Ovary (tissue), 9 donors: ENCODE results near the gene ME1. TPM values are rescaled to one million over a fixed set of nuclear protein-coding genes. Genes with fewer than 3 reads are reported as not detected.
"Not testable (repeated sequence)": the region's sequence is repeated elsewhere in the genome, so short reads cannot be mapped to it uniquely, and the experiment has no call there.

Experiments
- DNase-seq, 5 donors: peaks; one replicate each; pipeline ENCODE4 v3.0.0-alpha.2; 2019 to 2020
- H3K27ac ChIP-seq, 2 donors: fragments of 200-600 bp; one replicate each; pipeline versions ENCODE4 v1.5.1 to v1.8.0; 2019 to 2022
- H3K27me3 ChIP-seq: fragments of 200-600 bp; one replicate; pipeline ENCODE4 v1.8.0; 2022
- H3K36me3 ChIP-seq: fragments of 200-600 bp; sonication (generic); one replicate; pipeline ENCODE4 v1.5.1; 2019
- H3K4me1 ChIP-seq: one replicate; pipeline ENCODE4 v1.8.1; 2013; ENCODE audit warnings: mild to moderate bottlenecking, moderate library complexity; ENCODE audit not compliant: insufficient read depth
- H3K4me3 ChIP-seq: fragments of 200-600 bp; sonication (generic); one replicate; pipeline ENCODE4 v1.5.1; 2017
- H3K9me3 ChIP-seq, 2 donors: fragments of 200-600 bp in 1 of 2; sonication (generic) in 1 of 2; one replicate each; pipeline versions ENCODE4 v1.5.1 to v1.8.1; 2013 to 2019; ENCODE audit warnings: mild to moderate bottlenecking in 1 of 2, moderate library complexity in 1 of 2
- EP300 ChIP-seq: sonication (generic); formaldehyde crosslinking; IDR thresholded peaks from one replicate; pipeline ENCODE4 v1.6.1; 2017; ENCODE audit warnings: antibody characterized with exemption
- POLR2A ChIP-seq: fragments of 450-650 bp; IDR thresholded peaks from one replicate; pipeline ENCODE4 v1.6.1; 2017; ENCODE audit warnings: antibody characterized with exemption, mild to moderate bottlenecking, moderate library complexity
- WGBS, 3 donors: extraction: QIAGEN DNeasy Blood & Tissue Kit in 1 of 3; methylation state at CpG; one replicate each; pipeline versions ENCODE4 v1.1.5 to v1.1.7; 2013 to 2017; 5-methylcytosine and 5-hydroxymethylcytosine counted together
- intact Hi-C, 4 donors: fragments of 100-400 bp; cut with DNase I; formaldehyde crosslinking; loops; one replicate each; pipeline versions ENCODE4 v1.11.0 to v1.15.1; 2022 to 2023
- polyA plus RNA-seq, 2 donors: library from polyadenylated mRNA; stranded (reverse); fragments of 200-250 nt in 1 of 2; fragments of 350-450 nt in 1 of 2; fragmentation: Illumina TruSeq in 1 of 2; extraction: RNeasy Lipid Tissue Mini Kit (QIAGEN cat#74804) in 1 of 2; gene quantifications; one replicate each; pipeline ENCODE4 v1.2.3, GENCODE V29; 2013 to 2014
- total RNA-seq, 7 donors: library from RNA; depleted of rRNA in 2 of 7; stranded (reverse); fragments of >200 nt in 2 of 7; fragmentation: NEBNext Ultra II Directional in 3 of 7; extraction: Animal tissue kit (Norgen Biotek cat#: 25700) in 3 of 7; gene quantifications; one replicate each; pipeline versions ENCODE4 v1.1.0 to v1.2.4, GENCODE V29; 2016 to 2023
- TF ChIP-seq, protein P1 (sequence below), 3 donors: fragments of 450-650 bp in 2 of 3; fragments of 200-600 bp in 1 of 3; IDR thresholded peaks; one replicate each; pipeline versions ENCODE4 v1.5.1 to v1.8.0; 2016 to 2022; ENCODE audit warnings: antibody characterized with exemption in 3 of 3, mild to moderate bottlenecking in 1 of 3
- donor health status: DM: no; HTN: no; CAD: no; lungs with moderate emphysema.
- donor health status: DM: no; HTN: no; CAD: no.
- donor health status: Bipolar disorder and iron deficiency.
- donor health status: DM: yes; HTN: yes; CAD: no.
- donor health status: DM: no; HTN: no; CAD: no.
- donor health status: DM: yes; HTN: yes; CAD: no.

ME1 gene
- total and polyA plus RNA-seq, 9 donors: 7.5 to 19.6 (median 14.9) TPM

DNA sequence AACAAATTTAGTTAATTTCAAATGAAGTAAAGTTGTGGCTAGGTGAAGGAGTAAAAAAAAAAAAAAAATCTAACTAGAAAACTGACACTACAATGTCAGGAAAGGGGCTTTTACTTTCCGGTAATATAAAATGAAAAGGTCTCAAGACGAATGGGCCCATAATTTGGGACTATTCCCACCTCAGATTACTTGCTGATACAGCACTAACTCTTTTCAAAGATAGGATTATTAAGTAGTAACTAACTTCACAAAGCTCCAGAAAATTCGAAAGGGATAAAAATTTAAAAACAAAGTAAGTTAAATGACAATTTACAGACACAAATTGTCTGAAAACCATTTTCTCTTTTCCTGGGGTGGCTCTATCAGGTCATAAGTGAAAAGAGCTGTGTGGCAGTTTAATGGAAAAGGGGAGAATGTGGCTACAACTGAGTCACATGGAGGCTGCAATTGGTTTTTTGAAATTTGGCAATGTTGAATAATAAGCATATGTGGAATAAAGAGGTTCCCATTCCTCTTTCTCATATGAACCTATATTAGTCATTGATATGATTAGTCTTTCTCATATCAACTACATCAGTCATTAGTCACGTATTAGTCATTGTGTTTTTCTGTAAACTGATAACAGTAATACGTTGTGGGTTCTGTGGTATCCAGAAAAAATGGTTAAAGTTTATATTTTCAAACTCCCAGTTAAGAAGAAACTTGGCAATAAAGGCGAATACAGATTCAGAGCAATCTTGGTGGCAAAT lies 159.7 kb downstream of the ME1 start:
- no peaks in the 10 kb centered on the region for H3K36me3 ChIP-seq
- no peaks in the 10 kb centered on the region for H3K9me3 ChIP-seq
- no peaks in the 10 kb centered on the region for H3K27me3 ChIP-seq
- no peak for DNase-seq
- H3K27ac ChIP-seq: no peak overlapping the region
- TF ChIP-seq, protein P1, sequence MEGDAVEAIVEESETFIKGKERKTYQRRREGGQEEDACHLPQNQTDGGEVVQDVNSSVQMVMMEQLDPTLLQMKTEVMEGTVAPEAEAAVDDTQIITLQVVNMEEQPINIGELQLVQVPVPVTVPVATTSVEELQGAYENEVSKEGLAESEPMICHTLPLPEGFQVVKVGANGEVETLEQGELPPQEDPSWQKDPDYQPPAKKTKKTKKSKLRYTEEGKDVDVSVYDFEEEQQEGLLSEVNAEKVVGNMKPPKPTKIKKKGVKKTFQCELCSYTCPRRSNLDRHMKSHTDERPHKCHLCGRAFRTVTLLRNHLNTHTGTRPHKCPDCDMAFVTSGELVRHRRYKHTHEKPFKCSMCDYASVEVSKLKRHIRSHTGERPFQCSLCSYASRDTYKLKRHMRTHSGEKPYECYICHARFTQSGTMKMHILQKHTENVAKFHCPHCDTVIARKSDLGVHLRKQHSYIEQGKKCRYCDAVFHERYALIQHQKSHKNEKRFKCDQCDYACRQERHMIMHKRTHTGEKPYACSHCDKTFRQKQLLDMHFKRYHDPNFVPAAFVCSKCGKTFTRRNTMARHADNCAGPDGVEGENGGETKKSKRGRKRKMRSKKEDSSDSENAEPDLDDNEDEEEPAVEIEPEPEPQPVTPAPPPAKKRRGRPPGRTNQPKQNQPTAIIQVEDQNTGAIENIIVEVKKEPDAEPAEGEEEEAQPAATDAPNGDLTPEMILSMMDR (IDR thresholded peaks at IDR 0.05): no peak
- TF ChIP-seq POLR2A (no peak), EP300 (no peak)
- no peaks in the 10 kb centered on the region for H3K4me1 ChIP-seq
- WGBS, 3 donors: 66 to 73% (median 68%) methylated on average over 6 of the region's 6 CpGs
- intact Hi-C loops: no loop called here
- H3K4me3 ChIP-seq: no peak overlapping the region

DNA sequence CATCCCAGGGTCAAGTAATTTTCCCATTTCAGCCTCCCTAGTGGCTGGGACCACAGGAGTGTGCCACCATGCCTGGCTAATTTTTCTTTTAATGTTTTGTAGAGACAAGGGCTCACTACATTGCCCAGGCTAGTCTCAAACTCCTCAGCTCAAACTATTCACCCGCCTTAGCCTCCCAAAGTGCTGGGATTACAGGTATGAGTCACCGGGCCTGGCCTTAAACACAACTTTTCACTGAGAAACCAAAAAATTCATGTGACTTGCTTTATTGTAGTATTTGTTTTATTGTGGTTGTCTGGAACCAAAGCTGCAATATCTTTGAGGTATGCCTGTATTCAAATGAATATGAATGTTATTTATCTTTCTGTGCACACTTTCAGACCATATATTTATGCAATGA lies 165.5 kb downstream of the ME1 start:
- TF ChIP-seq POLR2A (no peak), EP300 (no peak)
- TF ChIP-seq, protein P1 (IDR thresholded peaks at IDR 0.05): no peak
- DNase-seq: no peak
- no peaks in the 10 kb centered on the region for H3K4me1 ChIP-seq
- H3K36me3 ChIP-seq: no peaks in the 10 kb centered on the region
- H3K9me3 ChIP-seq: no peaks in the 10 kb centered on the region
- WGBS, 3 donors: 94 to 96% (median 94%) methylated on average over 2 of the region's 2 CpGs
- H3K27me3 ChIP-seq: no peaks in the 10 kb centered on the region
- H3K4me3 ChIP-seq: no peak overlapping the region
- H3K27ac ChIP-seq: no peak overlapping the region
- intact Hi-C loops: no loop called here

DNA sequence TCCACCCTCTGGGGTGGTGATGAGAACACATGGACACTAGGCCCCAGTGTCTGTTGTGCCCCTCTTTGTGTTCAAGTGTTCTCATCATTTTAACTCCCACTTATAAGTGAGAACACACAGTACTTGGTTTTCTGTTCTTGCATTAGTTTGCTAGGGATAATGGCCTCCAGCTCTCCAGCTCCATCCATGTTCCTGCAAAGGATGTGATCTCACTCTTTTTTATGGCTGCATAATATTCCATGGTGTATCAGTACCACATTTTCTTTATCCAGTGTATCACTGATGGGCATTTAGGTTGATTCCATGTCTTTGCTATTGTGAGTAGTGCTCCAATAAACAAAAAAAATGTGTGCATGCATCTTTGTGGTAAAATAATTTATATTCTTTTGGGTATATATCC lies 170.3 kb downstream of the ME1 start:
- DNase-seq: no peak
- intact Hi-C loops: no loop called here
- H3K27ac ChIP-seq: no peak overlapping the region
- TF ChIP-seq EP300: no peak
- no peak for TF ChIP-seq POLR2A
- H3K4me3 ChIP-seq: no peak overlapping the region
- no peaks in the 10 kb centered on the region for H3K36me3 ChIP-seq
- no peaks in the 10 kb centered on the region for H3K9me3 ChIP-seq
- H3K27me3 ChIP-seq: no peaks in the 10 kb centered on the region
- no peaks in the 10 kb centered on the region for H3K4me1 ChIP-seq

DNA sequence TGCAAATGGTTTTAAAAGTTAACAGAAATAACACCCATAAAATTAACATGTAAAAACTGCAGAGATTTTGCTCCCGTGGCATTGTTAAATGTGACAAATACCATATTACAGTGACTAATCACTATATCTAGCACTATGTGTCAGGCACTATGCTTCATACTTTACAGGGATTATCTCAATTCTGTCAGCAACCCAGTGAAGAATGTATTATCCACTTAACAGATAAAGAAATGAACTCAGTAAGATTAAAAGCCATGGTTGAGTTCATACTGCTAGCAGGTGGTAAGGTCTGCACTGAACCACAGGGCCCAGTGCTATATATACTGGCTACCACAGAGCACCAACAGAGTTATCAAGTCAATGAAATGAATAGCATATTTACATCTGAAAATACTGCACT lies 172.3 kb downstream of the ME1 start:
- no peak for DNase-seq
- no peaks in the 10 kb centered on the region for H3K9me3 ChIP-seq
- H3K4me3 ChIP-seq: no peak overlapping the region
- no peaks in the 10 kb centered on the region for H3K4me1 ChIP-seq
- H3K27me3 ChIP-seq: no peaks in the 10 kb centered on the region
- 63 to 76% (median 64%) methylated on average over 1 of the region's 1 CpG for WGBS, 3 donors
- intact Hi-C loops: no loop called here
- TF ChIP-seq, protein P1 (IDR thresholded peaks at IDR 0.05): no peak
- TF ChIP-seq POLR2A: no peak
- TF ChIP-seq EP300: no peak
- H3K27ac ChIP-seq: no peak overlapping the region
- H3K36me3 ChIP-seq: no peaks in the 10 kb centered on the region

DNA sequence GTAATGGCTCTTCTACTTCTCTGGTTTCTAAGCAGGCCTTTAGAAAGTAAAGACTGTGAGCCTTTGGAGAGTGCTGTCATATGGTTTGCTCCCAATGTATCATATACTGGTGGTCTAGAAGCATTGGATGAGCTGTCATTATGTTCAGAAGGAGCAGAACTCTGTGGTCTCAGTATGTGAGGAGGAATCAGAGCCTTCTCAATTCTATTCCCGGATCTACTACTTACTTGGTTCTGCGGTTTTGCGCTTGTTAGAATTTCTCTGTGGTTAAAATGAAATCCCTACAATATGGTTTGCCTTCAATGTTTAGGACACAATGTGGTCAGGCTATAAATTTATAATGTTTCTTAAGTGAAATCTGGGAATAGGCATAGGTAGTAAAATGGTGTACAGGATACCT lies 173.1 kb downstream of the ME1 start:
- no peak for DNase-seq
- intact Hi-C loops: no loop called here
- Histone ChIP-seq H3K27me3 (no peaks in the 10 kb centered on the region), H3K9me3 (no peaks in the 10 kb centered on the region), H3K4me3 (no peak overlapping the region), H3K27ac (no peak overlapping the region), H3K4me1 (no peaks in the 10 kb centered on the region), H3K36me3 (no peaks in the 10 kb centered on the region)
- TF ChIP-seq EP300 (no peak), POLR2A (no peak)
- TF ChIP-seq, protein P1 (IDR thresholded peaks at IDR 0.05): no peak
- WGBS, 3 donors: 96 to 99% (median 96%) methylated on average over 3 of the region's 3 CpGs

DNA sequence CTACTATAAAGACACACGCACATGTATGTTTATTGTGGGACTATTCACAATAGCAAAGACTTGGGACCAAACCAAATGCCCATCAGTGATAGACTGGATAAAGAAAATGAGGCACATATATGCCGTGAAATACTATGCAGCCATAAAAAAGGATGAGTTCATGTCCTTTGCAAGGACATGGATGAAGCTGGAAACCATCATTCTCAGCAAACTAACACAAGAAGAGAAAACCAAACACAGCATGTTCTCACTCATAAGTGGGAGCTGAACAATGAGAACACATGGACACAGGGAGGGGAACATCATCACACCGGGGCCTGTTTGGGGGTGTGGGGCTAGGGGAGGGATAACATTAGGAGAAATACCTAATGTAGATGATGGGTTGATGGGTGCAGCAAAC lies 174.1 kb downstream of the ME1 start:
- H3K9me3 ChIP-seq, DNase-seq, H3K36me3 ChIP-seq, intact Hi-C loops, H3K27ac ChIP-seq, H3K4me1 ChIP-seq, H3K4me3 ChIP-seq, H3K27me3 ChIP-seq: not testable (repeated sequence)
- WGBS, 3 donors: 97 to 98% (median 98%) methylated on average over 3 of the region's 3 CpGs
